H1 (cell line): ENCODE measurements around the gene NINJ2.

Experiments
- RBBP5 ChIP-seq: IDR thresholded peaks from 2 replicates; pipeline ENCODE4 v1.7.1; 2012; ENCODE audit warnings: low read depth, mild to moderate bottlenecking, inconsistent platforms, low read length, moderate library complexity, borderline replicate concordance
- SP1 ChIP-seq: IDR thresholded peaks from 2 replicates; pipeline ENCODE4 v1.6.1; 2011; ENCODE audit warnings: low read depth, low read length
- TF ChIP-seq, protein P1 (sequence below), 3 experiments: IDR thresholded peaks; 1 replicate in 2 of 3; 2 replicates in 1 of 3; pipeline versions ENCODE4 v1.5.1 to v1.6.1; 2011; ENCODE audit warnings: low read length in 3 of 3, mild to moderate bottlenecking in 3 of 3, inconsistent platforms in 2 of 3, low read depth in 1 of 3, moderate library complexity in 1 of 3; ENCODE audit not compliant: insufficient read depth in 1 of 3; ENCODE audit errors: control extremely low read depth in 1 of 3

DNA sequence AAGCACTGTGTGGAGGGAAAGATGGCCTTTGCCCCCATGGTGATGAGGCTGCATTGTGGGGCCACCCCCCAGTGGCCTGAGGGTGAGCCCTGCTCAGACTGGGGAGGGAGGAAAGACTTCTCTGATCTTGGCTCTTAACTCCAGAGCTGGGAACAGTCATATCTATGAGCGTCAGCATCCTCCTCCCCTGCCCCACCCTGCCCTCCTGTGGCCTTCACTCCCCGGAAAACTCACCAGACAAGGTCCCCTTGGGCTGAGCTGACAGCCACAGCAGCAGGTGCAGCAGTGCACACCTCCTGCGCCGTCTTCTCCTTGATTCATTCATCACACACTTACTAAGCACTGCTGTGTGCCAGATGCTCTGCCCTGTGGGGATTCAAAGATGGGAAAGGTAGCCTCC lies 104.7 kb downstream of the NINJ2 start:
- no peak for TF ChIP-seq SP1
- TF ChIP-seq, protein P1, sequence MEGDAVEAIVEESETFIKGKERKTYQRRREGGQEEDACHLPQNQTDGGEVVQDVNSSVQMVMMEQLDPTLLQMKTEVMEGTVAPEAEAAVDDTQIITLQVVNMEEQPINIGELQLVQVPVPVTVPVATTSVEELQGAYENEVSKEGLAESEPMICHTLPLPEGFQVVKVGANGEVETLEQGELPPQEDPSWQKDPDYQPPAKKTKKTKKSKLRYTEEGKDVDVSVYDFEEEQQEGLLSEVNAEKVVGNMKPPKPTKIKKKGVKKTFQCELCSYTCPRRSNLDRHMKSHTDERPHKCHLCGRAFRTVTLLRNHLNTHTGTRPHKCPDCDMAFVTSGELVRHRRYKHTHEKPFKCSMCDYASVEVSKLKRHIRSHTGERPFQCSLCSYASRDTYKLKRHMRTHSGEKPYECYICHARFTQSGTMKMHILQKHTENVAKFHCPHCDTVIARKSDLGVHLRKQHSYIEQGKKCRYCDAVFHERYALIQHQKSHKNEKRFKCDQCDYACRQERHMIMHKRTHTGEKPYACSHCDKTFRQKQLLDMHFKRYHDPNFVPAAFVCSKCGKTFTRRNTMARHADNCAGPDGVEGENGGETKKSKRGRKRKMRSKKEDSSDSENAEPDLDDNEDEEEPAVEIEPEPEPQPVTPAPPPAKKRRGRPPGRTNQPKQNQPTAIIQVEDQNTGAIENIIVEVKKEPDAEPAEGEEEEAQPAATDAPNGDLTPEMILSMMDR (IDR thresholded peaks at IDR 0.05; ENCODE audit: control extremely low read depth in 1 of 3, insufficient read depth in 1 of 3, low read depth in 1 of 3, low read length in 3 of 3), result no peak
- TF ChIP-seq RBBP5, result no peak
